K562 (cell line): ENCODE data around the gene MLXIPL. TPM values are rescaled to one million over a fixed set of nuclear protein-coding genes. Genes with fewer than 3 reads are reported as not detected.

Experiments used
- ASH1L ChIP-seq: fragments of 450-650 bp; IDR thresholded peaks from 2 replicates; pipeline ENCODE4 v1.6.1; 2018; ENCODE audit warnings: borderline replicate concordance, mild to moderate bottlenecking, low read depth; ENCODE audit not compliant: partially characterized antibody
- CHD1 ChIP-seq: fragments of 200-600 bp; sonication (generic); IDR thresholded peaks from one replicate; pipeline ENCODE4 v1.6.1; 2012; ENCODE audit warnings: mild to moderate bottlenecking, moderate library complexity, low read length, inconsistent platforms
- EP300 ChIP-seq: IDR thresholded peaks from 2 replicates; pipeline ENCODE4 v1.6.1; 2012; ENCODE audit warnings: low read length, improper control_type of control experiment
- ERF ChIP-seq: fragments of 450-650 bp; formaldehyde crosslinking; IDR thresholded peaks from 2 replicates; pipeline ENCODE4 v1.4.0; 2020; ENCODE audit warnings: mild to moderate bottlenecking, mixed read lengths
- JUNB ChIP-seq: fragments of 450-650 bp; formaldehyde crosslinking; conservative IDR thresholded peaks from 2 replicates; pipeline ENCODE4 v1.4.0; 2020; ENCODE audit warnings: mild to moderate bottlenecking
- KLF13 ChIP-seq: fragments of 450-650 bp; IDR thresholded peaks from 2 replicates; pipeline ENCODE4 v1.6.1; 2016; ENCODE audit warnings: missing genetic modification characterization, low read depth, mild to moderate bottlenecking, missing compliant biosample characterization, moderate library complexity, borderline replicate concordance
- L3MBTL2 ChIP-seq: fragments of 450-650 bp; IDR thresholded peaks from 2 replicates; pipeline ENCODE4 v1.6.1; 2016; ENCODE audit warnings: mild to moderate bottlenecking, moderate library complexity
- NR2C2 ChIP-seq, 2 experiments: fragments of 200-800 bp in 1 of 2; sonication (Bioruptor generic) in 1 of 2; sonication (generic) in 1 of 2; formaldehyde crosslinking in 1 of 2; IDR thresholded peaks; 2 replicates each; pipeline versions ENCODE4 v1.6.1 to v1.8.0; 2016 to 2022; ENCODE audit warnings: mild to moderate bottlenecking in 1 of 2, missing compliant biosample characterization in 1 of 2, missing genetic modification characterization in 1 of 2, missing genetic modification reagents in 1 of 2
- PML ChIP-seq: IDR thresholded peaks from 2 replicates; pipeline ENCODE4 v1.6.1; 2012; ENCODE audit warnings: low read length, inconsistent platforms
- POLR3A ChIP-seq: IDR thresholded peaks from 2 replicates; pipeline ENCODE4 v1.6.1; 2011; ENCODE audit warnings: borderline replicate concordance, mild to moderate bottlenecking, moderate library complexity; ENCODE audit not compliant: insufficient read length, insufficient read depth; ENCODE audit errors: extremely low read depth
- RBM25 ChIP-seq: fragments of 200-400 bp; formaldehyde crosslinking; IDR thresholded peaks from 2 replicates; pipeline ENCODE4 v1.6.1; 2018; ENCODE audit warnings: low read length, low read depth, moderate library complexity; ENCODE audit not compliant: severe bottlenecking
- SIN3B ChIP-seq: fragments of 450-650 bp; IDR thresholded peaks from 2 replicates; pipeline ENCODE4 v1.6.1; 2017; ENCODE audit warnings: low read depth, mild to moderate bottlenecking, moderate library complexity
- ZBTB17 ChIP-seq: fragments of 450-650 bp; formaldehyde crosslinking; IDR thresholded peaks from 2 replicates; pipeline ENCODE4 v1.4.0; 2020; ENCODE audit warnings: mild to moderate bottlenecking
- ZC3H4 ChIP-seq: sonication (generic); formaldehyde crosslinking; IDR thresholded peaks from 2 replicates; pipeline ENCODE4 v1.9.0; 2021; ENCODE audit warnings: missing genetic modification reagents, borderline replicate concordance
- ZFPM2 ChIP-seq: fragments of 250-450 bp; sonication (Bioruptor Pico); IDR thresholded peaks from 2 replicates; pipeline ENCODE4 v1.5.1; 2022; ENCODE audit warnings: mild to moderate bottlenecking
- ZNF212 ChIP-seq: fragments of 450-650 bp; formaldehyde crosslinking; IDR thresholded peaks from 2 replicates; pipeline ENCODE4 v1.4.0; 2020; ENCODE audit warnings: mild to moderate bottlenecking
- ZNF436 ChIP-seq: fragments of 250-450, 450-650 bp; sonication (Bioruptor Pico); formaldehyde crosslinking; IDR thresholded peaks from 2 replicates; pipeline ENCODE4 v1.7.0; 2020; ENCODE audit warnings: mild to moderate bottlenecking
- ZSCAN29 ChIP-seq: fragments of 450-650 bp; IDR thresholded peaks from 2 replicates; pipeline ENCODE4 v1.6.1; 2017
- polyA plus RNA-seq, 8 experiments: library from polyadenylated mRNA; depleted of rRNA in 4 of 8; stranded (reverse) in 5 of 8; unstranded in 3 of 8; fragments of >200 nt; fragmentation: Nextera tagmentation in 2 of 8; fragmentation: Illumina TruSeq in 1 of 8; extraction: Ambion mirVana in 2 of 8; extraction: Trizol in 1 of 8; gene quantifications; 2 replicates each; pipeline versions ENCODE4 v1.2.1 to v1.2.3, GENCODE V29; 2011 to 2014; ENCODE audit warnings: inconsistent platforms in 1 of 8, missing spikeins in 1 of 8
- total RNA-seq, 7 experiments: library from RNA; depleted of rRNA in 6 of 7; stranded (reverse); fragments of >200 nt in 6 of 7; fragmentation: Illumina TruSeq in 2 of 7; extraction: Trizol in 2 of 7; gene quantifications; 2 replicates each; pipeline versions ENCODE4 v1.2.1 to v1.2.3, GENCODE V29; 2011 to 2021; ENCODE audit warnings: low replicate concordance in 1 of 7
- TF ChIP-seq, protein P1 (sequence below): fragments of 250-450 bp; sonication (Bioruptor Pico); IDR thresholded peaks from 2 replicates; pipeline ENCODE4 v1.4.0; 2020
- TF ChIP-seq, protein P2 (sequence below): fragments of 450-650 bp; IDR thresholded peaks from 2 replicates; pipeline ENCODE4 v1.6.1; 2014; ENCODE audit warnings: low read depth, mild to moderate bottlenecking, moderate library complexity, borderline replicate concordance
- TF ChIP-seq, protein P3 (sequence below): sonication (generic); formaldehyde crosslinking; IDR thresholded peaks from 2 replicates; pipeline ENCODE4 v1.9.0; 2022; ENCODE audit warnings: mild to moderate bottlenecking, missing genetic modification reagents

Gene MLXIPL
- total and polyA plus RNA-seq, 9 of the 15 experiments (the other 6 are each of a cell fraction or from before 2014, with no cell fraction given) = 0.11 to 18.4 (median 1.4) TPM

DNA sequence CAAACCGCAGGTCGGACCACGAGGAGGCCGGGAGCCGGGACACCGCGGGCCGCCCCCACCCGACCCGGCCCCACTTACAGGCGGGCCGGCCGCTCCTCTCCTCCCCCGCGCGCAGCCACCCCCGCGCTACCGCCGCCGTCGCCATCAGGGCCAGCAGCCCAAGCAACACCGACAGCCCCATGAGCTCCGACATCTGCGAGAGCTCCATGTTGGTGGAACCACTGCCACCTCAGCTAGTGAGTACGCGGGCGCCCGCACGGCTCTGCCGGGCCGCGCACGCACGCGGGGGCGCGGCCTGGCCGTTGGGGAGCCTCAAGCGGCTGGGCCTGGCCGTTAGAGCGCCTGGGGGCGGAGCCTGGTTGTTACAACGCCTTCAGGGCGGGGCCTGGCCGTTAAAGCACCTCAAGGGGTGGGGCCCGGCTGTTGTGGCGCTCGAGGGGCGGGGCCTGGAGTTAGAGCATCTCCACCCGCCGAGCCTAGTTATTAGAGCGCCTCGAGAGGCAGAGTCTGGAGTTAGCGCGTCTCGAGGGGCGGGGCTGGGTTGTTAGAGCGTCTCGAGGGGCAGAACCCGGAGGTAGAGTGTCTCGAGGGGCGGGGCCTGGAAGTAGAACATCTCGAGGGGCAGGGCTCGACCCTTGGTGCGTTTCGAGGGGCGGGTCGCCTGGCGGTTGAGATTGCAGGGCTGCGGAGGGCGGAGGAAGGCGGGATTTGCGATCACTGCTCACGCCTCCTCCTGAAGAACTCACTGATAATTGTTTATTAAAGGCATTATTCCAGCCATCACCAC is 45.8 kb downstream of the MLXIPL start, which contains the start of gene TBL2 (continued):
- TF ChIP-seq ZNF436 (CRISPR knock-in tag) (no peak), ASH1L (no peak), KLF13 (tag) (no peak), PML (peak; percentile 89), ZBTB17 (0 out of 2 replicates have a peak, but pooled peaks have one; percentile 55), NR2C2 (CRISPR knock-in tag; IDR thresholded peaks at IDR 0.05) (0 out of 2 replicates have a peak, but pooled peaks have one; percentile 36), NR2C2 (tag; IDR thresholded peaks at IDR 0.05) (peak; percentile 58; the same call in 1 of the 2 replicates), RBM25 (peak; percentile 9), POLR3A (no peak), CHD1 (no peak), EP300 (peak; percentile 72), ZNF212 (CRISPR knock-in tag) (0 out of 2 replicates have a peak, but pooled peaks have one; percentile 66), JUNB (no peak), SIN3B (peak; percentile 69), ERF (CRISPR knock-in tag) (peak; percentile 87; the same call in 1 of the 2 replicates), L3MBTL2 (peak; percentile 62; the same call in 1 of the 2 replicates), ZFPM2 (CRISPR knock-in tag) (0 out of 2 replicates have a peak, but pooled peaks have one; percentile 63), ZC3H4 (no peak), ZSCAN29 (no peak)
- TF ChIP-seq, protein P1, sequence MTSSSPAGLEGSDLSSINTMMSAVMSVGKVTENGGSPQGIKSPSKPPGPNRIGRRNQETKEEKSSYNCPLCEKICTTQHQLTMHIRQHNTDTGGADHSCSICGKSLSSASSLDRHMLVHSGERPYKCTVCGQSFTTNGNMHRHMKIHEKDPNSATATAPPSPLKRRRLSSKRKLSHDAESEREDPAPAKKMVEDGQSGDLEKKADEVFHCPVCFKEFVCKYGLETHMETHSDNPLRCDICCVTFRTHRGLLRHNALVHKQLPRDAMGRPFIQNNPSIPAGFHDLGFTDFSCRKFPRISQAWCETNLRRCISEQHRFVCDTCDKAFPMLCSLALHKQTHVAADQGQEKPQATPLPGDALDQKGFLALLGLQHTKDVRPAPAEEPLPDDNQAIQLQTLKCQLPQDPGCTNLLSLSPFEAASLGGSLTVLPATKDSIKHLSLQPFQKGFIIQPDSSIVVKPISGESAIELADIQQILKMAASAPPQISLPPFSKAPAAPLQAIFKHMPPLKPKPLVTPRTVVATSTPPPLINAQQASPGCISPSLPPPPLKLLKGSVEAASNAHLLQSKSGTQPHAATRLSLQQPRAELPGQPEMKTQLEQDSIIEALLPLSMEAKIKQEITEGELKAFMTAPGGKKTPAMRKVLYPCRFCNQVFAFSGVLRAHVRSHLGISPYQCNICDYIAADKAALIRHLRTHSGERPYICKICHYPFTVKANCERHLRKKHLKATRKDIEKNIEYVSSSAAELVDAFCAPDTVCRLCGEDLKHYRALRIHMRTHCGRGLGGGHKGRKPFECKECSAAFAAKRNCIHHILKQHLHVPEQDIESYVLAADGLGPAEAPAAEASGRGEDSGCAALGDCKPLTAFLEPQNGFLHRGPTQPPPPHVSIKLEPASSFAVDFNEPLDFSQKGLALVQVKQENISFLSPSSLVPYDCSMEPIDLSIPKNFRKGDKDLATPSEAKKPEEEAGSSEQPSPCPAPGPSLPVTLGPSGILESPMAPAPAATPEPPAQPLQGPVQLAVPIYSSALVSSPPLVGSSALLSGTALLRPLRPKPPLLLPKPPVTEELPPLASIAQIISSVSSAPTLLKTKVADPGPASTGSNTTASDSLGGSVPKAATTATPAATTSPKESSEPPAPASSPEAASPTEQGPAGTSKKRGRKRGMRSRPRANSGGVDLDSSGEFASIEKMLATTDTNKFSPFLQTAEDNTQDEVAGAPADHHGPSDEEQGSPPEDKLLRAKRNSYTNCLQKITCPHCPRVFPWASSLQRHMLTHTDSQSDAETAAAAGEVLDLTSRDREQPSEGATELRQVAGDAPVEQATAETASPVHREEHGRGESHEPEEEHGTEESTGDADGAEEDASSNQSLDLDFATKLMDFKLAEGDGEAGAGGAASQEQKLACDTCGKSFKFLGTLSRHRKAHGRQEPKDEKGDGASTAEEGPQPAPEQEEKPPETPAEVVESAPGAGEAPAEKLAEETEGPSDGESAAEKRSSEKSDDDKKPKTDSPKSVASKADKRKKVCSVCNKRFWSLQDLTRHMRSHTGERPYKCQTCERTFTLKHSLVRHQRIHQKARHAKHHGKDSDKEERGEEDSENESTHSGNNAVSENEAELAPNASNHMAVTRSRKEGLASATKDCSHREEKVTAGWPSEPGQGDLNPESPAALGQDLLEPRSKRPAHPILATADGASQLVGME (CRISPR knock-in tag) = peak; percentile 86; the same call in 1 of the 2 replicates
- TF ChIP-seq, protein P2, sequence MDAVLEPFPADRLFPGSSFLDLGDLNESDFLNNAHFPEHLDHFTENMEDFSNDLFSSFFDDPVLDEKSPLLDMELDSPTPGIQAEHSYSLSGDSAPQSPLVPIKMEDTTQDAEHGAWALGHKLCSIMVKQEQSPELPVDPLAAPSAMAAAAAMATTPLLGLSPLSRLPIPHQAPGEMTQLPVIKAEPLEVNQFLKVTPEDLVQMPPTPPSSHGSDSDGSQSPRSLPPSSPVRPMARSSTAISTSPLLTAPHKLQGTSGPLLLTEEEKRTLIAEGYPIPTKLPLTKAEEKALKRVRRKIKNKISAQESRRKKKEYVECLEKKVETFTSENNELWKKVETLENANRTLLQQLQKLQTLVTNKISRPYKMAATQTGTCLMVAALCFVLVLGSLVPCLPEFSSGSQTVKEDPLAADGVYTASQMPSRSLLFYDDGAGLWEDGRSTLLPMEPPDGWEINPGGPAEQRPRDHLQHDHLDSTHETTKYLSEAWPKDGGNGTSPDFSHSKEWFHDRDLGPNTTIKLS = peak; percentile 99
- TF ChIP-seq, protein P3, sequence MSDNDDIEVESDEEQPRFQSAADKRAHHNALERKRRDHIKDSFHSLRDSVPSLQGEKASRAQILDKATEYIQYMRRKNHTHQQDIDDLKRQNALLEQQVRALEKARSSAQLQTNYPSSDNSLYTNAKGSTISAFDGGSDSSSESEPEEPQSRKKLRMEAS (CRISPR knock-in tag) = peak; percentile 53
